ENCODE data around the gene RAB28. TPM values are rescaled to one million over a fixed set of nuclear protein-coding genes. Genes with fewer than 3 reads are reported as not detected.

Gene RAB28
- total RNA-seq, 1 donor from 2014 or later, result 20.5 TPM

GRCh38 chr4:13515268-13515667, 31.1 kb upstream of the RAB28 start:
- intact Hi-C loops (cut with DNase I), result no loop called here
- ATAC-seq (ENCODE audit: poor library complexity) (no peak), DNase-seq (no peak)

- DNase-seq (no peak), ATAC-seq (ENCODE audit: poor library complexity) (no peak)
- intact Hi-C loops (cut with DNase I), result no loop called here
Measured at GRCh38 chr4:13514722-13515121, 30.6 kb upstream of the RAB28 start.

- intact Hi-C loops (cut with DNase I), result no loop called here
- DNase-seq (no peak), ATAC-seq (ENCODE audit: poor library complexity) (no peak)
Measured at GRCh38 chr4:13511101-13511500, 27.0 kb upstream of the RAB28 start.

GRCh38 chr4:13509442-13509841, 25.3 kb upstream of the RAB28 start:
- DNase-seq (no peak), ATAC-seq (ENCODE audit: poor library complexity) (no peak)
- intact Hi-C loops (cut with DNase I), result no loop called here

GRCh38 chr4:13504374-13504773, 20.2 kb upstream of the RAB28 start:
- ATAC-seq (ENCODE audit: poor library complexity), result no peak
- intact Hi-C loops (cut with DNase I), result no loop called here
- DNase-seq, result no peak

GRCh38 chr4:13498469-13498868, 14.3 kb upstream of the RAB28 start:
- no peak for DNase-seq
- intact Hi-C loops (cut with DNase I), result no loop called here
- ATAC-seq (ENCODE audit: poor library complexity), result no peak

GRCh38 chr4:13496605-13497004, 12.5 kb upstream of the RAB28 start:
- intact Hi-C loops (cut with DNase I), result no loop called here
- DNase-seq, result no peak
- no peak for ATAC-seq (ENCODE audit: poor library complexity)

GRCh38 chr4:13495753-13496152, 11.6 kb upstream of the RAB28 start:
- ATAC-seq (ENCODE audit: poor library complexity) (no peak), DNase-seq (no peak)
- intact Hi-C loops (cut with DNase I), result no loop called here

- ATAC-seq (ENCODE audit: poor library complexity) (no peak), DNase-seq (no peak)
- intact Hi-C loops (cut with DNase I), result no loop called here
Measured at GRCh38 chr4:13493793-13494192, 9.7 kb upstream of the RAB28 start.

GRCh38 chr4:13492747-13493146, 8.6 kb upstream of the RAB28 start:
- ATAC-seq (ENCODE audit: poor library complexity) (no peak), DNase-seq (no peak)
- intact Hi-C loops (cut with DNase I), result no loop called here

- intact Hi-C loops (cut with DNase I), result no loop called here
- no peak for ATAC-seq (ENCODE audit: poor library complexity)
- DNase-seq, result no peak
Measured at GRCh38 chr4:13484749-13485221, 645 bp upstream of the RAB28 start.

- peak; percentile 54 for ATAC-seq (ENCODE audit: poor library complexity)
- intact Hi-C loops (cut with DNase I), result no loop called here
- peak; percentile 65 for DNase-seq
Measured at GRCh38 chr4:13483768-13484121, 395 bp downstream of the RAB28 start.

- intact Hi-C loops (cut with DNase I), result no loop called here
- no peak for DNase-seq
- no peak for ATAC-seq (ENCODE audit: poor library complexity)
Measured at GRCh38 chr4:13483136-13483767, 888 bp downstream of the RAB28 start.

GRCh38 chr4:13481569-13481968, 2.6 kb downstream of the RAB28 start:
- intact Hi-C loops (cut with DNase I), result no loop called here
- no peak for DNase-seq
- no peak for ATAC-seq (ENCODE audit: poor library complexity)

GRCh38 chr4:13478707-13479106, 5.4 kb downstream of the RAB28 start:
- ATAC-seq (ENCODE audit: poor library complexity), result no peak
- intact Hi-C loops (cut with DNase I), result no loop called here

GRCh38 chr4:13478131-13478530, 6.0 kb downstream of the RAB28 start:
- intact Hi-C loops (cut with DNase I), result no loop called here
- no peak for DNase-seq

More at GRCh38 chr4:13478707-13479106, 5.4 kb downstream of the RAB28 start:
- no peak for DNase-seq

GRCh38 chr4:13476915-13477314, 7.2 kb downstream of the RAB28 start:
- intact Hi-C loops (cut with DNase I), result no loop called here
- no peak for DNase-seq
- ATAC-seq (ENCODE audit: poor library complexity), result peak; percentile 34

More at GRCh38 chr4:13478131-13478530, 6.0 kb downstream of the RAB28 start:
- ATAC-seq (ENCODE audit: poor library complexity), result no peak

- ATAC-seq (ENCODE audit: poor library complexity) (peak; percentile 56), DNase-seq (no peak)
- intact Hi-C loops (cut with DNase I), result no loop called here
Measured at GRCh38 chr4:13476152-13476551, 8.0 kb downstream of the RAB28 start.

GRCh38 chr4:13471400-13471799, 12.7 kb downstream of the RAB28 start:
- DNase-seq, result no peak
- intact Hi-C loops (cut with DNase I), result no loop called here
- ATAC-seq (ENCODE audit: poor library complexity), result peak; percentile 48

GRCh38 chr4:13470379-13470778, 13.8 kb downstream of the RAB28 start:
- DNase-seq (no peak), ATAC-seq (ENCODE audit: poor library complexity) (no peak)
- intact Hi-C loops (cut with DNase I), result no loop called here

- ATAC-seq (ENCODE audit: poor library complexity) (no peak), DNase-seq (no peak)
- intact Hi-C loops (cut with DNase I), result no loop called here
Measured at GRCh38 chr4:13464973-13465372, 19.2 kb downstream of the RAB28 start.

Measured in Right ventricle myocardium superior (tissue), 1 donor.